ENCODE results near the gene TBC1D23. TPM values are rescaled to one million over a fixed set of nuclear protein-coding genes. Genes with fewer than 3 reads are reported as not detected.

The TBC1D23 gene
- total and polyA plus RNA-seq, 2 of the 13 experiments (the other 11 are each of a cell fraction or from before 2014, with no cell fraction given) = 28.7 to 35.4 TPM

GRCh38 chr3:100358413-100358812, 97.6 kb downstream of the TBC1D23 start (continued):
- TF ChIP-seq ZNF878 (CRISPR knock-in tag; IDR thresholded peaks at IDR 0.05) (no peak), CBX5 (CRISPR knock-in tag; IDR thresholded peaks at IDR 0.05; ENCODE audit: borderline replicate concordance) (no peak), CEBPB (IDR thresholded peaks at IDR 0.05; ENCODE audit: borderline replicate concordance, low read depth, low read length) (peak; percentile 68), RCOR2 (CRISPR knock-in tag; IDR thresholded peaks at IDR 0.05) (no peak), RXRB (CRISPR knock-in tag; IDR thresholded peaks at IDR 0.05; ENCODE audit: borderline replicate concordance) (peak; percentile 54; the same call in 1 of the 2 replicates), PAXIP1 (CRISPR knock-in tag; conservative IDR thresholded peaks at IDR 0.05) (0 out of 2 replicates have a peak, but pooled peaks have one; percentile 24), ZNF879 (CRISPR knock-in tag; IDR thresholded peaks at IDR 0.05) (no peak), NR2F1 (CRISPR knock-in tag; IDR thresholded peaks at IDR 0.05) (peak; percentile 61 to 83; a peak in 3 of 4 replicates), CEBPG (CRISPR knock-in tag; IDR thresholded peaks at IDR 0.05) (peak; percentile 57), CBFB (CRISPR knock-in tag; IDR thresholded peaks at IDR 0.05) (0 out of 2 replicates have a peak, but pooled peaks have one; percentile 40), BCL6 (CRISPR knock-in tag; IDR thresholded peaks at IDR 0.05) (peak; percentile 39; the same call in 1 of the 2 replicates), RFXANK (CRISPR knock-in tag; IDR thresholded peaks at IDR 0.05) (0 out of 2 replicates have a peak, but pooled peaks have one; percentile 24), AHDC1 (CRISPR knock-in tag; IDR thresholded peaks at IDR 0.05; ENCODE audit: borderline replicate concordance) (peak; percentile 58; the same call in 1 of the 2 replicates)

Measured in HepG2 (cell line).